ENCODE measurements around the gene LTBR. TPM values are rescaled to one million over a fixed set of nuclear protein-coding genes. Genes with fewer than 3 reads are reported as not detected.

Gene LTBR
- total and polyA plus RNA-seq, 2 donors (not counting 1 experiment from before 2014, with no cell fraction given): 55.7 to 78.4 TPM

DNA sequence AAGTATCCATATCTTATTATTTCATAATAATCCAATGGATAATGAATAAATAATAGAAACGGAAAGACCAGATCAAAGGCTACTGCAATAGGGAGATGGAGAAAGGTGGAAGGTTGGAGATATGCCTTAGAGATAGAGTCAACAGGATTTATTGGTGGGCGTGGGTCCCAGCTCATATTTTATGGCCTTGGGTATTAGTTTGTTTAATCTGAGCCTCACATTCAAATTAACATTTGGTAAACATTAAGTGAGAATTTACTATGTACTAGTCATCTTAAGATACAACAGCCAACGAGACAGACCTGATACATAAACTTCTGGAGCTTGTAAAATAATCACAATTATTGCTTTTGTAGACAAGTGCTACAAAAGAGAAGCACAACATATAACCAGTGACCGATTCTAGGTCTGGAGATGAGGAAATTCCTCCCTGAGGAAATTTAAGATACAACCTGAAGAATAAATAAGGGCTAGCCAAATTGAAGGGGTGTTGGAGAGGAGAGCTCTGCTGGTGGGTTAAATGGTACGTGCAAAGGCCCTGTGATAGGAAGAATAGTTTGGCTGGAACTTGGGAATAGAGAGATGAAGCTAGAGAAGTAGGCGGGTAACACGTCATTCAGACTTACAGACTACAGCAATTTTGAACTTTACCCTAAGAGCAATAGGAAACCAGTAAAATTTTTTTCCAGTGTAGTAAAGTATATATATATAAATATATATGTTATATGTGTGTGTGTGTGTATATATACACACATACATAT, 16.1 kb downstream of the LTBR start:
- TF ChIP-seq EZH2 (IDR thresholded peaks at IDR 0.05; ENCODE audit: low read length, missing control alignments): no peak
- TF ChIP-seq, protein P1, sequence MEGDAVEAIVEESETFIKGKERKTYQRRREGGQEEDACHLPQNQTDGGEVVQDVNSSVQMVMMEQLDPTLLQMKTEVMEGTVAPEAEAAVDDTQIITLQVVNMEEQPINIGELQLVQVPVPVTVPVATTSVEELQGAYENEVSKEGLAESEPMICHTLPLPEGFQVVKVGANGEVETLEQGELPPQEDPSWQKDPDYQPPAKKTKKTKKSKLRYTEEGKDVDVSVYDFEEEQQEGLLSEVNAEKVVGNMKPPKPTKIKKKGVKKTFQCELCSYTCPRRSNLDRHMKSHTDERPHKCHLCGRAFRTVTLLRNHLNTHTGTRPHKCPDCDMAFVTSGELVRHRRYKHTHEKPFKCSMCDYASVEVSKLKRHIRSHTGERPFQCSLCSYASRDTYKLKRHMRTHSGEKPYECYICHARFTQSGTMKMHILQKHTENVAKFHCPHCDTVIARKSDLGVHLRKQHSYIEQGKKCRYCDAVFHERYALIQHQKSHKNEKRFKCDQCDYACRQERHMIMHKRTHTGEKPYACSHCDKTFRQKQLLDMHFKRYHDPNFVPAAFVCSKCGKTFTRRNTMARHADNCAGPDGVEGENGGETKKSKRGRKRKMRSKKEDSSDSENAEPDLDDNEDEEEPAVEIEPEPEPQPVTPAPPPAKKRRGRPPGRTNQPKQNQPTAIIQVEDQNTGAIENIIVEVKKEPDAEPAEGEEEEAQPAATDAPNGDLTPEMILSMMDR (conservative IDR thresholded peaks at IDR 0.05 in 1 of 2, IDR thresholded peaks at IDR 0.05 in 1 of 2; ENCODE audit: low read depth in 1 of 2, low read length in 2 of 2): no peak
- H3K9ac ChIP-seq (ENCODE audit: insufficient read depth, low read length): no peak overlapping the region
- no peak overlapping the region for H2AFZ ChIP-seq (ENCODE audit: low read length)
- H3K4me3 ChIP-seq (replicated peaks in 1 of 4; ENCODE audit: control extremely low read depth in 1 of 4, insufficient read depth in 1 of 4, low read depth in 3 of 4, low read length in 4 of 4): no peak overlapping the region
- no peak for DNase-seq (ENCODE audit: low read depth in 2 of 2)
- H3K79me2 ChIP-seq (ENCODE audit: control insufficient read depth, insufficient read depth, low read length): no peaks in the 10 kb centered on the region
- no peaks in the 10 kb centered on the region for H4K20me1 ChIP-seq (ENCODE audit: control insufficient read depth, extremely low read depth, insufficient read depth, low read length)
- H3K9me3 ChIP-seq (ENCODE audit: control insufficient read depth, insufficient read depth, low read depth, low read length): no peaks in the 10 kb centered on the region
- H3K27ac ChIP-seq (ENCODE audit: insufficient read depth, low read length): no peak overlapping the region
- no peaks in the 10 kb centered on the region for H3K4me1 ChIP-seq (ENCODE audit: control insufficient read depth, extremely low read depth, insufficient read depth, low read length)
- H3K4me2 ChIP-seq (ENCODE audit: extremely low read depth, insufficient read depth, low read length): no peak overlapping the region
- no peaks in the 10 kb centered on the region for H3K36me3 ChIP-seq (ENCODE audit: control insufficient read depth, insufficient read depth, low read length)
- no peaks in the 10 kb centered on the region for H3K27me3 ChIP-seq (ENCODE audit: control insufficient read depth, insufficient read depth, low read length)

DNA sequence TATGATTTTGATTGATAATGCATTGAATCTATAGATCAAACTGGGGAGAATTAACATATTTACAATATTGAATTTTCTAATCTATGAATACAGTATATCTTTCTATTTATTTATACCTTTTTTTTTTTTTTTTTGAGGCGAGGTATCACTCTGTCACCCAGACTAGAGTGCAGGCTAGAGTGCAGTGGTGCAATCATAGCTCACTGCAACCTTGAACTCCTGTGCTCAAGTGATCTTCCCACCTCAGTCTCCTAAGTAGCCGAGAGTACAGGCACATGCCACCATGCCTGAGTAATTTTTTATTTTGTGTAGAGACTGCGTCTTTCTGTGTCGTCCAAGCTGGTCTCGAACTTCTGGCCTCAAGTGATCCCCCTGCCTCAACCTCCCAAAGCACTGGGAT, 20.4 kb downstream of the LTBR start:
- no peak overlapping the region for H3K9ac ChIP-seq (ENCODE audit: insufficient read depth, low read length)
- TF ChIP-seq, protein P1 (conservative IDR thresholded peaks at IDR 0.05 in 1 of 2, IDR thresholded peaks at IDR 0.05 in 1 of 2; ENCODE audit: low read depth in 1 of 2, low read length in 2 of 2): no peak
- no peak for TF ChIP-seq EZH2 (IDR thresholded peaks at IDR 0.05; ENCODE audit: low read length, missing control alignments)
- no peaks in the 10 kb centered on the region for H3K4me1 ChIP-seq (ENCODE audit: control insufficient read depth, extremely low read depth, insufficient read depth, low read length)
- H3K27me3 ChIP-seq (ENCODE audit: control insufficient read depth, insufficient read depth, low read length): no peaks in the 10 kb centered on the region
- no peak for DNase-seq (ENCODE audit: low read depth in 2 of 2)
- no peaks in the 10 kb centered on the region for H3K79me2 ChIP-seq (ENCODE audit: control insufficient read depth, insufficient read depth, low read length)
- no peak overlapping the region for H3K4me3 ChIP-seq (replicated peaks in 1 of 4; ENCODE audit: control extremely low read depth in 1 of 4, insufficient read depth in 1 of 4, low read depth in 3 of 4, low read length in 4 of 4)
- no peaks in the 10 kb centered on the region for H4K20me1 ChIP-seq (ENCODE audit: control insufficient read depth, extremely low read depth, insufficient read depth, low read length)
- no peaks in the 10 kb centered on the region for H3K36me3 ChIP-seq (ENCODE audit: control insufficient read depth, insufficient read depth, low read length)
- H3K9me3 ChIP-seq (ENCODE audit: control insufficient read depth, insufficient read depth, low read depth, low read length): no peaks in the 10 kb centered on the region
- no peak overlapping the region for H3K4me2 ChIP-seq (ENCODE audit: extremely low read depth, insufficient read depth, low read length)
- no peak overlapping the region for H3K27ac ChIP-seq (ENCODE audit: insufficient read depth, low read length)
- no peak overlapping the region for H2AFZ ChIP-seq (ENCODE audit: low read length)

DNA sequence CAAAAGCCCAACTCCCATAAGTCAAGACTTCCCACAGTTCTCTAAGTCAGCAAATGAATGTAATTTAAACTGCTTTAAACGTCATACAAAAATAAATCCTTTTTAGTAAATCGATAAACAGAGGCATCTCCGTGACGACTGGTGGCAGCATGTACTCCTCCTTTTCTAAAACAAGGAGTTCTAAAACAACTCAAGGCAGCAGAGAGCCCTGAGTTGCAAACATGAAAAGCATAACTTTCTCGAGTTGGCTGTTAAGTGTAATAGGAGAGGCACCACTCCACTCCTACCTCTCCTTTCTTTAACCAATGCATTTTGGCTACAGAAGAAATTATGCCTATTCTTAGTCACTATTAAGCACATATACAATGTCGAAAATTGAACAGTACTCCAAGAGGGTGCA, 22.0 kb downstream of the LTBR start:
- no peak overlapping the region for H3K4me2 ChIP-seq (ENCODE audit: extremely low read depth, insufficient read depth, low read length)
- no peak overlapping the region for H3K9ac ChIP-seq (ENCODE audit: insufficient read depth, low read length)
- no peaks in the 10 kb centered on the region for H3K4me1 ChIP-seq (ENCODE audit: control insufficient read depth, extremely low read depth, insufficient read depth, low read length)
- H3K36me3 ChIP-seq (ENCODE audit: control insufficient read depth, insufficient read depth, low read length): no peaks in the 10 kb centered on the region
- H3K9me3 ChIP-seq (ENCODE audit: control insufficient read depth, insufficient read depth, low read depth, low read length): no peaks in the 10 kb centered on the region
- no peaks in the 10 kb centered on the region for H3K79me2 ChIP-seq (ENCODE audit: control insufficient read depth, insufficient read depth, low read length)
- no peaks in the 10 kb centered on the region for H3K27me3 ChIP-seq (ENCODE audit: control insufficient read depth, insufficient read depth, low read length)
- TF ChIP-seq, protein P1 (conservative IDR thresholded peaks at IDR 0.05 in 1 of 2, IDR thresholded peaks at IDR 0.05 in 1 of 2; ENCODE audit: low read depth in 1 of 2, low read length in 2 of 2): no peak
- no peak for TF ChIP-seq EZH2 (IDR thresholded peaks at IDR 0.05; ENCODE audit: low read length, missing control alignments)
- H3K27ac ChIP-seq (ENCODE audit: insufficient read depth, low read length): no peak overlapping the region
- no peak overlapping the region for H3K4me3 ChIP-seq (replicated peaks in 1 of 4; ENCODE audit: control extremely low read depth in 1 of 4, insufficient read depth in 1 of 4, low read depth in 3 of 4, low read length in 4 of 4)
- DNase-seq (ENCODE audit: low read depth in 2 of 2): no peak
- H4K20me1 ChIP-seq (ENCODE audit: control insufficient read depth, extremely low read depth, insufficient read depth, low read length): no peaks in the 10 kb centered on the region
- no peak overlapping the region for H2AFZ ChIP-seq (ENCODE audit: low read length)

Measured in fibroblast of lung (primary cell).